Measurements from ENCODE around the gene AK8.

DNA sequence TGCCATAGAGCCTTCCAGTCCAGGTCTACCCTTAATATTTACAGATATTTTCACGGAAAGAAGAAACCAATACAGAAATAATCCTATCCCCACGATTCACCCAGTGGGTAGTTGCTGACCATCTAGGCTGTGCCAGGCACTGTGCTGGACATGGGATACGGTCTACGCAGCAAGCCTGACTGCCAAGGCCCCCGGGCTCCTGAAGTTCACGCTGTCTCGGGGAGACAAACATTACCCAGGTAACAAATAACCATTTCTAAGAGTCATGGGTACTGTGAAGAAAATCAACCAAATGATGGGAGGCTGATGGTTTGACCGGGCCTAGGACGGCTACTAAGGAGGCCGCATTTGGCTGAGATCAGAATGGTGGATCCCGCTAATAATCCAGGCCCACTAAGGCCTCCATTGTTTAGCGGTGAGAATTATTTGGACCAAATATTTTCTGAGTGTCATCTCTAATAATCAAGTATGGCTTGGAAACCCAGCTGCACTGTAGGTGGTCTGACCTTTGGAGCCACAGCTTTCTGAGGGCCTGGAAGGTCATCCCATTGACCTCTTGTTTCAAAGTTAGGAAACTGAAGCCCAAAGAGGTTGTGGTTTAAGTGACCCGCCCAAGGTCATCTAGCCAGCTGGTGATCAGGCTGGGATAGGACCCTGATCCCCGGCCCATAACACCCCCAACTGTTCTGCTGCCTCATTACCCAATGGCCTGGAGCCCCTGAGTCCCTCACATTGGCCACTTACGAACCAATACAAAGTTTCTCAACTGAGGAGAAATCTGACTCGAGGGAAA is 82.4 kb downstream of the AK8 start:
- TF ChIP-seq, protein P1, sequence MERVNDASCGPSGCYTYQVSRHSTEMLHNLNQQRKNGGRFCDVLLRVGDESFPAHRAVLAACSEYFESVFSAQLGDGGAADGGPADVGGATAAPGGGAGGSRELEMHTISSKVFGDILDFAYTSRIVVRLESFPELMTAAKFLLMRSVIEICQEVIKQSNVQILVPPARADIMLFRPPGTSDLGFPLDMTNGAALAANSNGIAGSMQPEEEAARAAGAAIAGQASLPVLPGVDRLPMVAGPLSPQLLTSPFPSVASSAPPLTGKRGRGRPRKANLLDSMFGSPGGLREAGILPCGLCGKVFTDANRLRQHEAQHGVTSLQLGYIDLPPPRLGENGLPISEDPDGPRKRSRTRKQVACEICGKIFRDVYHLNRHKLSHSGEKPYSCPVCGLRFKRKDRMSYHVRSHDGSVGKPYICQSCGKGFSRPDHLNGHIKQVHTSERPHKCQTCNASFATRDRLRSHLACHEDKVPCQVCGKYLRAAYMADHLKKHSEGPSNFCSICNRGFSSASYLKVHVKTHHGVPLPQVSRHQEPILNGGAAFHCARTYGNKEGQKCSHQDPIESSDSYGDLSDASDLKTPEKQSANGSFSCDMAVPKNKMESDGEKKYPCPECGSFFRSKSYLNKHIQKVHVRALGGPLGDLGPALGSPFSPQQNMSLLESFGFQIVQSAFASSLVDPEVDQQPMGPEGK (CRISPR knock-in tag; IDR thresholded peaks at IDR 0.05; ENCODE audit: borderline replicate concordance) = no peak
- TF ChIP-seq ARNTL (CRISPR knock-in tag; IDR thresholded peaks at IDR 0.05; ENCODE audit: borderline replicate concordance, low read depth) = no peak

Data from SK-N-SH treated with all-trans-retinoic acid at 6 μM for 48 hours (cell line).